Heart left ventricle (tissue), 16 donors: ENCODE measurements around the gene NINL. TPM values are rescaled to one million over a fixed set of nuclear protein-coding genes. Genes with fewer than 3 reads are reported as not detected.

Experiments used
- ATAC-seq, 4 donors: fragments of 200-7000 bp; cut with Tn5 transposase; one replicate each; pipeline ENCODE4 v1.9.1; 2020 to 2022; ENCODE audit warnings: moderate library complexity in 4 of 4, mild to moderate bottlenecking in 3 of 4, moderate number of reproducible peaks in 1 of 4
- DNase-seq, 5 donors: peaks; one replicate each; pipeline ENCODE4 v3.0.0-alpha.2; 2020
- H3K27ac ChIP-seq, 12 donors: fragments of 200-600 bp; sonication (generic) in 4 of 12; one replicate each; pipeline versions ENCODE4 v1.5.0 to v1.8.0; 2016 to 2022; ENCODE audit warnings: mild to moderate bottlenecking in 2 of 12
- H3K27me3 ChIP-seq, 9 donors: fragments of 200-600 bp; sonication (generic) in 2 of 9; one replicate each; pipeline versions ENCODE4 v1.5.1 to v1.8.0; 2016 to 2022; ENCODE audit warnings: mild to moderate bottlenecking in 3 of 9
- H3K36me3 ChIP-seq, 9 donors: fragments of 200-600 bp; sonication (generic) in 2 of 9; one replicate each; pipeline versions ENCODE4 v1.5.0 to v1.8.0; 2018 to 2022; ENCODE audit warnings: mild to moderate bottlenecking in 2 of 9
- H3K4me1 ChIP-seq, 12 donors: fragments of 200-600 bp; sonication (generic) in 4 of 12; one replicate each; pipeline versions ENCODE4 v1.5.0 to v1.8.0; 2016 to 2022; ENCODE audit warnings: mild to moderate bottlenecking in 3 of 12
- H3K4me3 ChIP-seq, 12 donors: fragments of 200-600 bp; sonication (generic) in 4 of 12; one replicate each; pipeline versions ENCODE4 v1.5.0 to v1.8.0; 2017 to 2022; ENCODE audit warnings: mild to moderate bottlenecking in 9 of 12, moderate library complexity in 4 of 12
- H3K9me3 ChIP-seq, 12 donors: fragments of 200-600 bp; sonication (generic) in 4 of 12; one replicate each; pipeline versions ENCODE4 v1.5.0 to v1.8.0; 2016 to 2022; ENCODE audit warnings: mild to moderate bottlenecking in 1 of 12
- CTCF ChIP-seq, 12 donors: fragments of 200-600 bp; sonication (generic) in 4 of 12; IDR thresholded peaks; one replicate each; pipeline versions ENCODE4 v1.5.0 to v1.8.0; 2018 to 2022; ENCODE audit warnings: antibody characterized with exemption in 12 of 12, mild to moderate bottlenecking in 5 of 12
- POLR2A ChIP-seq, 2 donors: fragments of 450-650 bp; IDR thresholded peaks; one replicate each; pipeline ENCODE4 v1.6.1; 2017; ENCODE audit warnings: antibody characterized with exemption in 2 of 2, mild to moderate bottlenecking in 2 of 2, moderate library complexity in 2 of 2
- WGBS, 4 donors: extraction: QIAGEN DNeasy Blood & Tissue Kit in 2 of 4; methylation state at CpG; one replicate each; pipeline versions ENCODE4 v1.1.5 to v1.1.7; 2013 to 2018; 5-methylcytosine and 5-hydroxymethylcytosine counted together
- intact Hi-C, 10 donors: fragments of 100-400 bp; cut with DNase I; formaldehyde crosslinking; loops; one replicate each; pipeline versions ENCODE4 v1.11.1 to v1.14.2; 2022
- polyA plus RNA-seq, 2 donors: library from polyadenylated mRNA; stranded (reverse); fragments of 200-250 nt; gene quantifications; one replicate each; pipeline ENCODE4 v1.2.3, GENCODE V29; 2013
- total RNA-seq, 9 donors: library from RNA; depleted of rRNA in 2 of 9; stranded (reverse); fragments of >200 nt in 2 of 9; fragmentation: NEBNext Ultra II Directional in 3 of 9; extraction: Animal tissue kit (Norgen Biotek cat#: 25700) in 3 of 9; gene quantifications; one replicate each; pipeline versions ENCODE4 v1.1.0 to v1.2.4, GENCODE V29; 2016 to 2023
- donor health status: ischemic (EF 13 %, LVEDD 7.1; RV severe dilation, severe dysfunction).
- donor health status: healthy with polysubstance abuse.
- donor health status: DM: no; HTN: yes; CAD: no.
- donor health status: DM: no; HTN: no; CAD: no.
- donor health status: ischemic (EF 25% LVEDD 6.9; RV normal size, moderate dysfunction).
- donor health status: ischemic (EF 25% LVEDD 5.7; RV mildly dilated, moderate dysfunction).
- donor health status: healthy.
- donor health status: DM: yes; HTN: yes; CAD: no.
- donor health status: ischemic (EF 35%, LVEDD 5.7; RV mildly dilated, moderate dysfunction).
- donor health status: nonischemic (EF 11% LVEDD 7.7; RV severe dilation, severe dysfunction).
- donor health status: DM: yes; HTN: yes; CAD: no.
- donor health status: PGD.
- donor health status: ischemic (EF 29% LVEDD 5.4; RV normal size, mild dysfunction).
- donor health status: nonischemic (EF 23%, LVEDD 6.1; RV moderate dilation, normal function).

NINL gene
- total and polyA plus RNA-seq, 11 donors, result 0.78 to 7.1 (median 2.9) TPM

DNA sequence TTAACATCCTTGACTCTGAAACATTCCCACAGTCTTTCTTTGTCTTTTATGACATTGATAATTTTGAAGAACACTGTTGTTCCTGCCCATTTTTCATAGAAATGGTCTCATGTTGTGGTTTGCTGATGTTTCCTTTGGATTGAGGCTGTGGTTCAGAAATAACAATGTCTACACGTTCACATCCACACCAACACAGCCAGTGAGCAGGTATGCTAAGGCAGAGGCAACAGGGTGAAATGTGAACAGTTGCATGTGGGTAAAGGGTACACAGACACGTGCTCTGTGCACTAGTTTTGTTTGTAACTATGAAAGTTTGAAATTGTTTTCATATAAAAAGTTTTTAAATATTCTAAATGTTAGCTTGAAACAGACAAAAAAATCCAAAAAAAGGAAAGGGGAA lies 99.5 kb downstream of the NINL start:
- Histone ChIP-seq H3K27ac (no peak overlapping the region), H3K9me3 (no peaks in the 10 kb centered on the region), H3K4me3 (no peak overlapping the region), H3K4me1 (peaks cover 0 to 13% (median 4%) of the 10 kb centered on the region in 12 donors), H3K27me3 (no peaks in the 10 kb centered on the region), H3K36me3 (peaks cover 0 to 25% (median 0%) of the 10 kb centered on the region in 9 donors)
- WGBS, 4 donors, result 62 to 75% (median 67%) methylated on average over 2 of the region's 2 CpGs
- DNase-seq, result no peak
- intact Hi-C loops, result loop anchor here in 1 of 10 donors (10.0 kb wide), 1 partner anchor 59 kb away; no protein-coding TSS in a partner anchor
- no peak for ATAC-seq
- TF ChIP-seq POLR2A (IDR thresholded peaks at IDR 0.05), result no peak
- no peak for TF ChIP-seq CTCF (IDR thresholded peaks at IDR 0.05)

DNA sequence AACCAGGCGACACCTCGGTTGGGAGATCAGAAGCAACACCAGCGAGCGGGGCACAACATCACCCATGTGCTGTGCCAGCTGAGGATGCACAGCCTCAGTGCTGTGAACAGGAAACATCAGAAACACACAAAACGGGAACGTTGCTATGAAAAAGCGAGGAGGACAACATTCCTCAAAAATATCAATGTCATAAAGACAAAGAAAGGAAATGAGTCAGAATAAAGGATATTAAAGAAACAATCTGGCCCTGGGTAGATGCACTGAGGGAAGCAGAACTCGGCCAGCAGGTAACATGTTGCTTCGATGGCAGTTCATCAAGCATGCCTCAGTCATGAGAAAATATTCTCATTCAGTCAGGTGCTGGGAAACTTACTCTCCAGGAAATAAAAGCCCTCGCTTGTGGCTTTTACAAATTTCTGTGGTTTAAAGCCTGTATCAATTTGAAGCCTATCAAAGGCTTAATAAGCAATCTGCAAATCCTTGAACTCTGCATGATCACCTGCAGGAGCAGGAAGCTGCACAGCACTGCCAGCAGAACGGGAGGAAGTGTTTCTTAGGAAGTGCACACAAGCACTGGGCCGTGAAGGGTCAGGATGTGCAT lies 100.3 kb downstream of the NINL start:
- Histone ChIP-seq H3K9me3 (no peaks in the 10 kb centered on the region), H3K4me1 (peaks cover 0 to 13% (median 4%) of the 10 kb centered on the region in 12 donors), H3K27me3 (no peaks in the 10 kb centered on the region), H3K27ac (no peak overlapping the region), H3K36me3 (peaks cover 0 to 28% (median 0%) of the 10 kb centered on the region in 9 donors), H3K4me3 (no peak overlapping the region)
- TF ChIP-seq POLR2A (IDR thresholded peaks at IDR 0.05) (no peak), CTCF (IDR thresholded peaks at IDR 0.05) (no peak)
- intact Hi-C loops, result loop anchor here in 1 of 10 donors (10.0 kb wide), 1 partner anchor 60 kb away; no protein-coding TSS in a partner anchor
- ATAC-seq, result no peak
- DNase-seq, result peak in 1 of 5 donors; percentile 4
- WGBS, 4 donors, result 53 to 61% (median 60%) methylated on average over 12 of the region's 12 CpGs

DNA sequence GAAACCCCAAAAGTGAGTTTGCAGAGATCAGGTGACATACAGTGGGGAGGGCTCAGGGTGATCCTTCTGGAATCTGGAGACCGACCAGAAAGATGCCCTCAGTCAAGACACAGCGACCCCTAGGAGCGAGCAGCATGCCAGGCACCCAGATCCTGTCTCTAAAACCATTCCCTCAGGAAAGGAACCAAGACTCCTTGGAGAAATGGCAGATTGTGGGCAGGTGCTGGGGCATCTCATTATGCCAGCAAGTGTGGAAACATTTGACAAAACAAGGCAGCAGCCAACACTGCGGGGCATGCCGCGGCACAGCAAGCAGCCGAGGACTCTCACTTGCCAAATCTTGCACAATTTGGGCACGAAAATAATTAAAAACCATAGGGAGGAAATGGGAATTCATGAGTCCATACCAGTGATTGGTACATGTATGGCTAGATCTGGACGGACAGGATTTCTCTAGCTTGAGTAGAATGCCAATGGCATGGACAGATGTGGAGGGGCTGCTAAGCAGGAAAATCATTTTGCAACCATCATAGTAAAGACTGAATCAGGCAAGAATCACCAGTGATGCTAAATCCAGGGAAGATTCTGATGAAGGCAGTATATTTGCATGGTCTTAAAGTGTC lies 101.0 kb downstream of the NINL start:
- Histone ChIP-seq H3K36me3 (peaks cover 0 to 30% (median 0%) of the 10 kb centered on the region in 9 donors), H3K4me3 (no peak overlapping the region), H3K9me3 (no peaks in the 10 kb centered on the region), H3K27ac (no peak overlapping the region), H3K4me1 (peaks cover 0 to 13% (median 4%) of the 10 kb centered on the region in 12 donors), H3K27me3 (no peaks in the 10 kb centered on the region)
- ATAC-seq, result no peak
- intact Hi-C loops, result loop anchor here in 1 of 10 donors (10.0 kb wide), 1 partner anchor 60 kb away; no protein-coding TSS in a partner anchor
- DNase-seq, result peak in 1 of 5 donors; percentile 14
- WGBS, 4 donors, result 92 to 94% (median 93%) methylated on average over 9 of the region's 9 CpGs
- no peak for TF ChIP-seq CTCF (IDR thresholded peaks at IDR 0.05)
- TF ChIP-seq POLR2A (IDR thresholded peaks at IDR 0.05), result no peak

DNA sequence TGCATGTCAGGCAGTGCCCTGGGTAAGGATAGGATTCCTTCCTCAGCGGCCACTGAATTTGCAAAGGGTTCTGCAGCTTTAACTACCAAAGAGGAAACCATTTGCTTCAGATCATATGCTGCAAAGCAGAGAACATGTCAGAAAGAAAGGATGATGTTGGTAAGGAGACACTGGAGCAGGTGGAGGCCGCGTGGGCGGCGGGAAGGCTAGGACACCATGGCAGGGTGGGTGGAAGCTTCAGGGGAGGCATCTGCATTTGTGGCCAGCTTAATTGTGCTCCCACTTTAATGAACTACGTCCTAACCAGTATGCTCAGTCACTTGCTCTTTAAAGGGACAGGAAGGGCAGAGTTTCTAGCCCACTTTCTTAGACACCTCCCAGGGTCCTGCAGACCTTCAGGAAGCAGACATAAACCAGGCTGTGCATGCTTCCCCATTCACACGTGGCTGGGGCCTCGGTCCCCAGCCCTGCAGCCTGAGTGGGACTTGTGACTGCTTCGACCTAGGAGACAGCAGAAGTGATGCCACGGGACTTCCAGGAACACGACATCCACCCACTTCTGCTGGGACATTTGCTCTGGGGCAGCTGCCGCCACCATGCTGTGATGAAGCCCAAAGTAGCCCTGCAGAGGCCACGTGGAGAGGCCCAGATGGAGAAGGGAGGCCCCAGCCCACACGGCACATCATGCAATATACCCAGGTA lies 101.7 kb downstream of the NINL start:
- Histone ChIP-seq H3K27ac (no peak overlapping the region), H3K4me3 (no peak overlapping the region), H3K4me1 (peaks cover 0 to 13% (median 4%) of the 10 kb centered on the region in 12 donors), H3K36me3 (peaks cover 0 to 32% (median 0%) of the 10 kb centered on the region in 9 donors), H3K9me3 (no peaks in the 10 kb centered on the region), H3K27me3 (no peaks in the 10 kb centered on the region)
- no peak for ATAC-seq
- TF ChIP-seq CTCF (IDR thresholded peaks at IDR 0.05) (no peak), POLR2A (IDR thresholded peaks at IDR 0.05) (no peak)
- intact Hi-C loops, result loop anchor here in 1 of 10 donors (10.0 kb wide), 1 partner anchor 61 kb away; no protein-coding TSS in a partner anchor
- WGBS, 4 donors, result 87 to 95% (median 90%) methylated on average over 12 to 14 of the region's 14 CpGs
- peak in 1 of 5 donors; percentile 15 for DNase-seq
